NCI-H748 treated with DMSO at 0.1 percent for 48 hours (cell line): ENCODE data around the gene CCL25.

Source experiments
- DNase-seq: peaks from one replicate; lab custom pipeline; 2025; lab: John Stamatoyannopoulos, UW

CCL25 gene

GRCh38 chr19:8109890-8110662 lies 57.5 kb downstream of the CCL25 start:
- no peak for DNase-seq

GRCh38 chr19:8110931-8111330 lies 58.4 kb downstream of the CCL25 start:
- no peak for DNase-seq

DNA sequence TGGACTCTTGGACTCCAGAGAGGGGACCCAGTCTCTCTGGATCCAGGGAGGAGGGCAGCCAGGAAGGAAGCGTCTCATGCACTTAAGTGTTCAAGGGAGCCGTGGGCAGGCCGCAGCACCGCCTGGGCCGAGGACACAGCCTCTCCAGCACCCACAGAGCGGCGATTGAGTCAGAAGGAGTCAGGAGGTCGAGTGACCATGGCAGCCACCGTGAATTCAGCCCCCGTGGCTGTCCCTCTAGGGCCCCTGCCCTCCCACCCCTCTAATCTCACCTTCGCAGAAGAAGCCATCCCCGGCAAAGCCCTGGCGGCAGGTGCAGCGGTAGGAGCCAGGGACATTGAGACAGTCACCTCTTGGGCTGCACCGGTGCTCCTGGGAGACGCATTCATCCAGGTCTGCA lies 58.8 kb downstream of the CCL25 start:
- no peak for DNase-seq
